NCI-H146 (cell line): ENCODE measurements around the gene IGSF9.

Experiments
- DNase-seq: peaks from one replicate; lab custom pipeline; 2025; lab: John Stamatoyannopoulos, UW

The IGSF9 gene

GRCh38 chr1:159932296-159933285 is 12.8 kb downstream of the IGSF9 start:
- DNase-seq, result no peak

GRCh38 chr1:159931795-159932173 is 13.6 kb downstream of the IGSF9 start:
- no peak for DNase-seq

- DNase-seq, result no peak
Measured at GRCh38 chr1:159931101-159931794, 14.2 kb downstream of the IGSF9 start.

GRCh38 chr1:159930634-159931033 is 14.8 kb downstream of the IGSF9 start:
- no peak for DNase-seq

GRCh38 chr1:159930216-159930615 is 15.2 kb downstream of the IGSF9 start:
- no peak for DNase-seq

GRCh38 chr1:159929155-159930051 is 16.0 kb downstream of the IGSF9 start:
- no peak for DNase-seq

GRCh38 chr1:159928491-159929050 is 16.8 kb downstream of the IGSF9 start:
- DNase-seq, result no peak

GRCh38 chr1:159927849-159928431 is 17.5 kb downstream of the IGSF9 start:
- DNase-seq, result no peak

GRCh38 chr1:159927211-159927848 is 18.1 kb downstream of the IGSF9 start:
- no peak for DNase-seq

- DNase-seq, result no peak
Measured at GRCh38 chr1:159925719-159926078, 19.7 kb downstream of the IGSF9 start.

GRCh38 chr1:159924791-159925718 is 20.4 kb downstream of the IGSF9 start, which contains the start of gene TAGLN2:
Gene TAGLN2, minus strand, starts transcription at chr1:159925507. Its CDS starts 4,998 bp downstream, at chr1:159920509.
- DNase-seq, result peak; percentile 75

GRCh38 chr1:159924025-159924790 is 21.2 kb downstream of the IGSF9 start:
- peak; percentile 79 for DNase-seq

GRCh38 chr1:159923203-159924024 is 22.0 kb downstream of the IGSF9 start:
- DNase-seq, result peak; percentile 68

GRCh38 chr1:159922511-159923202 is 22.8 kb downstream of the IGSF9 start:
- peak; percentile 13 for DNase-seq

GRCh38 chr1:159921700-159922504 is 23.5 kb downstream of the IGSF9 start:
- no peak for DNase-seq

GRCh38 chr1:159921251-159921650 is 24.2 kb downstream of the IGSF9 start:
- DNase-seq, result no peak
